ENCODE data around the gene CDH8. TPM values are rescaled to one million over a fixed set of nuclear protein-coding genes. Genes with fewer than 3 reads are reported as not detected.
"Not testable (repeated sequence)": the region's sequence is repeated elsewhere in the genome, so short reads cannot be mapped to it uniquely, and the experiment has no call there.

CDH8 gene
- total and polyA plus RNA-seq, 2 donors (not counting 3 experiments of a cell fraction or from before 2014, with no cell fraction given), result not detected

DNA sequence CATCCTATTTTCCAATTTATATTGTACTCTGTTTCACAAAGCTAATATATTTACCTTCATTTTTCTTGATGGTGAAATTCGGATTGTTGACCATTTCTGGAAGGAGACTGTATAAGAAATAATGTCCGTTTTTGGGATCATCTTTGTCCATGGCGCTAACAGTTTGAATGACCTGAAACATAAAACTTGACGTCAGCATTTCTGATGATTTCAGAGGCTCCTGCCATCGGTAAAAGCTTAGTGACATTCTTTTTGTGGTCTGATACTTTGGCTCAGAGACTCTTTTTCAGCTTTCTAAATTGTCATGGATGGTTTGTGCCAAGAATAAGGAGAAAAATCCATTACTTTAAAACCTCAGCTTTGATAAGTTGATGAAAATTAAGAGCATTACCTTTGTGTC lies 322.5 kb downstream of the CDH8 start:
- no peak overlapping the region for H3K4me2 ChIP-seq (ENCODE audit: insufficient read depth, low read length)
- no peak for FAIRE-seq
- no peaks in the 10 kb centered on the region for H3K27me3 ChIP-seq (ENCODE audit: control insufficient read depth in 2 of 2, insufficient read depth in 2 of 2, low read length in 2 of 2)
- DNase-seq (ENCODE audit: low read depth, low spot score), result no peak
- H3K27ac ChIP-seq (ENCODE audit: insufficient read depth, low read depth, low read length), result no peak overlapping the region
- H3K4me1 ChIP-seq (ENCODE audit: control insufficient read depth, extremely low read depth, insufficient read depth, low read length), result no peaks in the 10 kb centered on the region
- H3K9ac ChIP-seq (replicated peaks; ENCODE audit: extremely low read depth, insufficient read depth, low read length), result no peak overlapping the region
- no TSS peak for BruUV-seq (replicated peaks)
- no peaks in the 10 kb centered on the region for H3K9me1 ChIP-seq (replicated peaks; ENCODE audit: control insufficient read depth, extremely low read depth, insufficient read depth, low read length)
- intact Hi-C loops (cut with micrococcal nuclease) (no loop called here), dilution Hi-C loops (cut with MboI; ENCODE audit: extremely low pct_ligation_motif_present, low sequenced_read_pairs) (no loop called here)
- POLR2A ChIA-PET, result no interaction called here
- H2AFZ ChIP-seq (ENCODE audit: low read depth, low read length), result no peak overlapping the region
- TF ChIP-seq GATA2 (IDR thresholded peaks at IDR 0.05; ENCODE audit: insufficient read depth, insufficient read length, low read depth, low read length), result no peak
- TF ChIP-seq CTCF (IDR thresholded peaks at IDR 0.05; ENCODE audit: extremely low read depth in 1 of 2, insufficient read depth in 1 of 2, low read depth in 1 of 2, low read length in 2 of 2), result no peak
- no peak for TF ChIP-seq POLR2A (IDR thresholded peaks at IDR 0.05; ENCODE audit: low read depth, low read length)
- no peak for TF ChIP-seq FOS (IDR thresholded peaks at IDR 0.05; ENCODE audit: borderline replicate concordance, insufficient read depth, low read length)
- TF ChIP-seq EZH2 (IDR thresholded peaks at IDR 0.05; ENCODE audit: borderline replicate concordance, low read depth, low read length, severe bottlenecking), result no peak
- TF ChIP-seq MYC (IDR thresholded peaks at IDR 0.05; ENCODE audit: low read depth, low read length), result no peak
- TF ChIP-seq, protein P1, sequence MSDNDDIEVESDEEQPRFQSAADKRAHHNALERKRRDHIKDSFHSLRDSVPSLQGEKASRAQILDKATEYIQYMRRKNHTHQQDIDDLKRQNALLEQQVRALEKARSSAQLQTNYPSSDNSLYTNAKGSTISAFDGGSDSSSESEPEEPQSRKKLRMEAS (IDR thresholded peaks at IDR 0.05; ENCODE audit: insufficient read depth, insufficient read length), result no peak
- no peak for TF ChIP-seq POLR2AphosphoS5 (IDR thresholded peaks at IDR 0.05; ENCODE audit: insufficient read depth, low read depth, low read length)
- TF ChIP-seq JUN (IDR thresholded peaks at IDR 0.05; ENCODE audit: borderline replicate concordance, insufficient read depth, insufficient read length, low read depth), result no peak
- H3K36me3 ChIP-seq (ENCODE audit: control insufficient read depth in 2 of 2, extremely low read depth in 1 of 2, insufficient read depth in 2 of 2, low read length in 2 of 2), result no peaks in the 10 kb centered on the region
- H3K4me3 ChIP-seq (replicated peaks in 1 of 3; ENCODE audit: insufficient read depth in 1 of 3, low read depth in 1 of 3, low read length in 3 of 3), result no peak overlapping the region
- H3K9me3 ChIP-seq (replicated peaks; ENCODE audit: control insufficient read depth, insufficient read depth, low read length), result no peaks in the 10 kb centered on the region
- H4K20me1 ChIP-seq (replicated peaks; ENCODE audit: control insufficient read depth, extremely low read depth, insufficient read depth, low read length), result no peaks in the 10 kb centered on the region
- CTCF ChIA-PET, result no interaction called here
- no peaks in the 10 kb centered on the region for H3K79me2 ChIP-seq (ENCODE audit: control insufficient read depth, insufficient read depth, low read length)

DNA sequence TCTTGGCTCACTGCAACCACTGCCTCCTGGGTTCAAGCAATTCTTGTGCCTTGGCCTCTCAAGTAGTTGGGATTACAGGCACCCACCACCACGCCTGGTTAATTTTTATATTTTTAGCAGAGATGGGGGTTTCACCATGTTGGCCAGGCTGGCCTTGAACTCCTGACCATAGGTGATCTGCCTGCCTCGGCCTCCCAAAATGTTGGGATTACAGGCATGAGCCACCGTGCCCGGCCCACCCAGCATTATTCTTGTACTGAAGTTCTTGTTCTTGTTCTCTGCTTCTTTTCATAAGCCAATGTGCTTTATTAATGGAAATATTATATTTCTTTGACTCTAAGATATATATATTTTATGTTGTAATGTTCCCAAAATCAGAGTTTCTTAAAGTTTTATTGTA lies 336.6 kb downstream of the CDH8 start:
- POLR2A ChIA-PET, result not testable (repeated sequence)

More for the DNA sequence above, 336.6 kb downstream of the CDH8 start:
- H3K79me2 ChIP-seq (ENCODE audit: control insufficient read depth, insufficient read depth, low read length); intact Hi-C loops (cut with micrococcal nuclease); DNase-seq (ENCODE audit: low read depth, low spot score); H3K4me2 ChIP-seq (ENCODE audit: insufficient read depth, low read length); H3K27ac ChIP-seq (ENCODE audit: insufficient read depth, low read depth, low read length); H3K27me3 ChIP-seq (ENCODE audit: control insufficient read depth in 2 of 2, insufficient read depth in 2 of 2, low read length in 2 of 2); H4K20me1 ChIP-seq (replicated peaks; ENCODE audit: control insufficient read depth, extremely low read depth, insufficient read depth, low read length); H3K4me3 ChIP-seq (replicated peaks in 1 of 3; ENCODE audit: insufficient read depth in 1 of 3, low read depth in 1 of 3, low read length in 3 of 3); CTCF ChIA-PET; H3K9me1 ChIP-seq (replicated peaks; ENCODE audit: control insufficient read depth, extremely low read depth, insufficient read depth, low read length); H3K9me3 ChIP-seq (replicated peaks; ENCODE audit: control insufficient read depth, insufficient read depth, low read length); FAIRE-seq; H2AFZ ChIP-seq (ENCODE audit: low read depth, low read length); H3K4me1 ChIP-seq (ENCODE audit: control insufficient read depth, extremely low read depth, insufficient read depth, low read length); BruUV-seq (replicated peaks); H3K36me3 ChIP-seq (ENCODE audit: control insufficient read depth in 2 of 2, extremely low read depth in 1 of 2, insufficient read depth in 2 of 2, low read length in 2 of 2); H3K9ac ChIP-seq (replicated peaks; ENCODE audit: extremely low read depth, insufficient read depth, low read length); dilution Hi-C loops (cut with MboI; ENCODE audit: extremely low pct_ligation_motif_present, low sequenced_read_pairs): not testable (repeated sequence)
